Left lung (tissue), 10 donors: ENCODE results near the gene FBLN5. TPM values are rescaled to one million over a fixed set of nuclear protein-coding genes. Genes with fewer than 3 reads are reported as not detected.

Source experiments
- ATAC-seq: fragments of 200-7000 bp; cut with Tn5 transposase; one replicate; pipeline ENCODE4 v1.9.1; 2020; ENCODE audit warnings: moderate library complexity
- DNase-seq, 4 donors: peaks; one replicate each; pipeline ENCODE4 v3.0.0-alpha.2; 2013 to 2020
- H3K27ac ChIP-seq, 2 donors: fragments of 200-600 bp; sonication (generic) in 1 of 2; one replicate each; pipeline versions ENCODE4 v1.5.0 to v1.8.0; 2020 to 2021
- H3K27me3 ChIP-seq, 2 donors: fragments of 200-600 bp; sonication (generic) in 1 of 2; one replicate each; pipeline versions ENCODE4 v1.5.0 to v1.8.0; 2020 to 2021
- H3K36me3 ChIP-seq, 2 donors: fragments of 200-600 bp; sonication (generic) in 1 of 2; one replicate each; pipeline versions ENCODE4 v1.5.0 to v1.8.0; 2020 to 2021
- H3K4me1 ChIP-seq, 2 donors: fragments of 200-600 bp; one replicate each; pipeline ENCODE4 v1.8.0; 2021
- H3K4me3 ChIP-seq, 2 donors: fragments of 200-600 bp; sonication (generic) in 1 of 2; one replicate each; pipeline versions ENCODE4 v1.5.0 to v1.8.0; 2020 to 2021; ENCODE audit warnings: mild to moderate bottlenecking in 1 of 2
- H3K9me3 ChIP-seq, 2 donors: fragments of 200-600 bp; sonication (generic) in 1 of 2; one replicate each; pipeline versions ENCODE4 v1.5.0 to v1.8.0; 2020 to 2021
- CTCF ChIP-seq, 2 donors: fragments of 200-600 bp; sonication (generic) in 1 of 2; IDR thresholded peaks; one replicate each; pipeline versions ENCODE4 v1.5.0 to v1.8.0; 2021; ENCODE audit warnings: antibody characterized with exemption in 2 of 2
- intact Hi-C, 2 donors: fragments of 100-400 bp; cut with DNase I; formaldehyde crosslinking; loops; one replicate each; pipeline versions ENCODE4 v1.11.2 to v1.14.2; 2022
- polyA plus RNA-seq, 6 donors: library from polyadenylated mRNA; unstranded; fragments of 120-200 nt; gene quantifications; one replicate each; pipeline ENCODE4 v1.2.1, GENCODE V29; 2013; ENCODE audit not compliant: insufficient read length in 6 of 6
- total RNA-seq, 2 donors: library from RNA; stranded (reverse); fragmentation: NEBNext Ultra II Directional; extraction: Animal tissue kit (Norgen Biotek cat#: 25700); gene quantifications; one replicate each; pipeline ENCODE4 v1.2.1, GENCODE V29; 2021
- donor health status: DM: no; HTN: yes; CAD: no.
- donor health status: DM: no; HTN: no; CAD: no.

Gene FBLN5
- total and polyA plus RNA-seq, 8 donors = 61.6 to 125 (median 87.8) TPM

- Histone ChIP-seq H3K9me3 (no peaks in the 10 kb centered on the region), H3K4me1 (peaks cover 5 to 15% of the 10 kb centered on the region in 2 donors), H3K4me3 (no peak overlapping the region), H3K36me3 (peaks cover 0 to 5% of the 10 kb centered on the region in 2 donors), H3K27me3 (no peaks in the 10 kb centered on the region), H3K27ac (no peak overlapping the region)
- no peak for ATAC-seq
- intact Hi-C loops = no loop called here
- no peak for TF ChIP-seq CTCF (IDR thresholded peaks at IDR 0.05)
- DNase-seq = no peak
Measured at GRCh38 chr14:91886961-91887360, 60.5 kb downstream of the FBLN5 start.

- no peaks in the 10 kb centered on the region for H3K9me3 ChIP-seq
- peaks cover 5 to 15% of the 10 kb centered on the region in 2 donors for H3K4me1 ChIP-seq
- no peak for DNase-seq
- no peaks in the 10 kb centered on the region for H3K27me3 ChIP-seq
- intact Hi-C loops = no loop called here
- H3K4me3 ChIP-seq = no peak overlapping the region
- no peak for TF ChIP-seq CTCF (IDR thresholded peaks at IDR 0.05)
- H3K27ac ChIP-seq = peak overlapping the region in 1 of 2 donors; percentile 3
- no peak for ATAC-seq
- H3K36me3 ChIP-seq = peaks cover 0 to 5% of the 10 kb centered on the region in 2 donors
Measured at GRCh38 chr14:91885839-91886238, 61.7 kb downstream of the FBLN5 start.

- TF ChIP-seq CTCF (IDR thresholded peaks at IDR 0.05) = no peak
- ATAC-seq = no peak
- H3K27ac ChIP-seq = peak overlapping the region in 1 of 2 donors; percentile 3
Measured at GRCh38 chr14:91885113-91885712, 62.3 kb downstream of the FBLN5 start.

GRCh38 chr14:91884664-91885063 is 62.8 kb downstream of the FBLN5 start:
- H3K4me3 ChIP-seq = no peak overlapping the region
- no peaks in the 10 kb centered on the region for H3K27me3 ChIP-seq
- ATAC-seq (peak; percentile 35), DNase-seq (no peak)
- intact Hi-C loops = no loop called here
- no peak for TF ChIP-seq CTCF (IDR thresholded peaks at IDR 0.05)
- H3K36me3 ChIP-seq = peaks cover 0 to 5% of the 10 kb centered on the region in 2 donors
- H3K4me1 ChIP-seq = peaks cover under 1 to 6% of the 10 kb centered on the region in 2 donors
- peak overlapping the region in 1 of 2 donors; percentile 29 for H3K27ac ChIP-seq
- H3K9me3 ChIP-seq = no peaks in the 10 kb centered on the region

More at GRCh38 chr14:91885113-91885712, 62.3 kb downstream of the FBLN5 start:
- Histone ChIP-seq H3K9me3 (no peaks in the 10 kb centered on the region), H3K4me3 (no peak overlapping the region), H3K4me1 (peaks cover 5 to 9% of the 10 kb centered on the region in 2 donors), H3K36me3 (peaks cover 0 to 5% of the 10 kb centered on the region in 2 donors), H3K27me3 (no peaks in the 10 kb centered on the region)
- DNase-seq = no peak
- intact Hi-C loops = no loop called here

- Histone ChIP-seq H3K27ac (peak overlapping the region in 1 of 2 donors; percentile 29), H3K36me3 (peaks cover 0 to 5% of the 10 kb centered on the region in 2 donors), H3K9me3 (no peaks in the 10 kb centered on the region), H3K4me3 (no peak overlapping the region), H3K4me1 (no peaks in the 10 kb centered on the region), H3K27me3 (no peaks in the 10 kb centered on the region)
- intact Hi-C loops = no loop called here
- DNase-seq = no peak
- ATAC-seq = peak; percentile 35
- TF ChIP-seq CTCF (IDR thresholded peaks at IDR 0.05) = no peak
Measured at GRCh38 chr14:91883753-91884152, 63.7 kb downstream of the FBLN5 start.
